ENCODE measurements around the gene TLX2.

GRCh38 chr2:74481961-74482800 is 32.1 kb upstream of the TLX2 start:
- TF ChIP-seq CTCF (IDR thresholded peaks at IDR 0.05; ENCODE audit: insufficient read depth, low read length) (no peak), POLR2AphosphoS5 (IDR thresholded peaks at IDR 0.05; ENCODE audit: low read depth) (no peak)

All from HL-60 (cell line).